Gastroesophageal sphincter (tissue), 3 donors: Measurements from ENCODE around the gene MPND.

Source experiments
- CTCF ChIP-seq, 4 experiments: fragments of 200-600 bp in 2 of 4; fragments of 450-650 bp in 2 of 4; sonication (generic) in 1 of 4; IDR thresholded peaks; one replicate each; pipeline ENCODE4 v1.5.1; 2017 to 2019; ENCODE audit warnings: antibody characterized with exemption in 4 of 4, mild to moderate bottlenecking in 2 of 4, moderate library complexity in 2 of 4
- EP300 ChIP-seq: sonication (generic); formaldehyde crosslinking; IDR thresholded peaks from one replicate; pipeline ENCODE4 v1.6.1; 2017; ENCODE audit warnings: antibody characterized with exemption, mild to moderate bottlenecking
- POLR2A ChIP-seq, 2 donors: fragments of 450-650 bp; IDR thresholded peaks; one replicate each; pipeline ENCODE4 v1.6.1; 2017; ENCODE audit warnings: antibody characterized with exemption in 2 of 2, mild to moderate bottlenecking in 2 of 2, moderate library complexity in 1 of 2

- no peak for TF ChIP-seq CTCF (IDR thresholded peaks at IDR 0.05)
- TF ChIP-seq EP300: no peak
- TF ChIP-seq POLR2A (IDR thresholded peaks at IDR 0.05): no peak
Measured at GRCh38 chr19:4334929-4335570, 8.3 kb upstream of the MPND start.
